Lower leg skin (tissue), 3 donors: ENCODE data around the gene MTG1.
"Not testable (repeated sequence)": the region's sequence is repeated elsewhere in the genome, so short reads cannot be mapped to it uniquely, and the experiment has no call there.

Source experiments
- POLR2A ChIP-seq, 2 donors: fragments of 450-650 bp; IDR thresholded peaks; one replicate each; pipeline ENCODE4 v1.6.1; 2016 to 2017; ENCODE audit warnings: antibody characterized with exemption in 2 of 2, mild to moderate bottlenecking in 1 of 2, moderate library complexity in 1 of 2
- TF ChIP-seq, protein P1 (sequence below), 3 donors: fragments of 450-650 bp; IDR thresholded peaks; one replicate each; pipeline ENCODE4 v1.5.1; 2016; ENCODE audit warnings: antibody characterized with exemption in 3 of 3, mild to moderate bottlenecking in 3 of 3, moderate library complexity in 2 of 3

GRCh38 chr10:133431888-133432613, 38.1 kb downstream of the MTG1 start:
- TF ChIP-seq, protein P1, sequence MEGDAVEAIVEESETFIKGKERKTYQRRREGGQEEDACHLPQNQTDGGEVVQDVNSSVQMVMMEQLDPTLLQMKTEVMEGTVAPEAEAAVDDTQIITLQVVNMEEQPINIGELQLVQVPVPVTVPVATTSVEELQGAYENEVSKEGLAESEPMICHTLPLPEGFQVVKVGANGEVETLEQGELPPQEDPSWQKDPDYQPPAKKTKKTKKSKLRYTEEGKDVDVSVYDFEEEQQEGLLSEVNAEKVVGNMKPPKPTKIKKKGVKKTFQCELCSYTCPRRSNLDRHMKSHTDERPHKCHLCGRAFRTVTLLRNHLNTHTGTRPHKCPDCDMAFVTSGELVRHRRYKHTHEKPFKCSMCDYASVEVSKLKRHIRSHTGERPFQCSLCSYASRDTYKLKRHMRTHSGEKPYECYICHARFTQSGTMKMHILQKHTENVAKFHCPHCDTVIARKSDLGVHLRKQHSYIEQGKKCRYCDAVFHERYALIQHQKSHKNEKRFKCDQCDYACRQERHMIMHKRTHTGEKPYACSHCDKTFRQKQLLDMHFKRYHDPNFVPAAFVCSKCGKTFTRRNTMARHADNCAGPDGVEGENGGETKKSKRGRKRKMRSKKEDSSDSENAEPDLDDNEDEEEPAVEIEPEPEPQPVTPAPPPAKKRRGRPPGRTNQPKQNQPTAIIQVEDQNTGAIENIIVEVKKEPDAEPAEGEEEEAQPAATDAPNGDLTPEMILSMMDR (IDR thresholded peaks at IDR 0.05) = not testable (repeated sequence)
- TF ChIP-seq POLR2A (IDR thresholded peaks at IDR 0.05) = not testable (repeated sequence)
